GM10266 (cell line): Measurements from ENCODE around the gene NECAB3.
"Not testable (repeated sequence)": the region's sequence is repeated elsewhere in the genome, so short reads cannot be mapped to it uniquely, and the experiment has no call there.

Source experiments
- DNase-seq: peaks from one replicate; pipeline ENCODE4 v3.0.0; 2012; ENCODE audit errors: extremely low spot score
- CTCF ChIP-seq: IDR thresholded peaks from 2 replicates; pipeline ENCODE4 v1.5.1; 2012; ENCODE audit warnings: mild to moderate bottlenecking, low read depth; ENCODE audit not compliant: control insufficient read depth, insufficient read depth; ENCODE audit errors: missing control alignments

NECAB3 gene

GRCh38 chr20:33645072-33645358 is 29.2 kb downstream of the NECAB3 start:
- no peak for TF ChIP-seq CTCF
- DNase-seq = no peak

- no peak for TF ChIP-seq CTCF
These were observed 29.7 kb downstream of the NECAB3 start for GRCh38 chr20:33644313-33645071.

GRCh38 chr20:33640287-33640686 is 33.9 kb downstream of the NECAB3 start:
- DNase-seq = no peak
- TF ChIP-seq CTCF = no peak

More at GRCh38 chr20:33644313-33645071, 29.7 kb downstream of the NECAB3 start:
- no peak for DNase-seq

GRCh38 chr20:33636776-33637175 is 37.5 kb downstream of the NECAB3 start:
- no peak for TF ChIP-seq CTCF
- DNase-seq = no peak

GRCh38 chr20:33635341-33635740 is 38.9 kb downstream of the NECAB3 start:
- no peak for TF ChIP-seq CTCF
- no peak for DNase-seq

GRCh38 chr20:33631910-33632309 is 42.3 kb downstream of the NECAB3 start:
- DNase-seq = not testable (repeated sequence)

- no peak for TF ChIP-seq CTCF
- no peak for DNase-seq
These were observed 43.7 kb downstream of the NECAB3 start for GRCh38 chr20:33630507-33630906.

- TF ChIP-seq CTCF = no peak
- DNase-seq = no peak
These were observed 44.2 kb downstream of the NECAB3 start for GRCh38 chr20:33629979-33630378.
